Adipose tissue (tissue), 3 donors: ENCODE results near the gene FAM174B. TPM values are rescaled to one million over a fixed set of nuclear protein-coding genes. Genes with fewer than 3 reads are reported as not detected.

Experiments
- H3K27ac ChIP-seq: one replicate; pipeline ENCODE4 v1.5.1; 2013; ENCODE audit warnings: low read depth, low read length
- WGBS, 3 donors: extraction: QIAGEN DNeasy Blood & Tissue Kit; methylation state at CpG; one replicate each; pipeline ENCODE4 v1.1.7; 2013; 5-methylcytosine and 5-hydroxymethylcytosine counted together
- polyA plus RNA-seq, 3 donors: library from polyadenylated mRNA; stranded (reverse); fragments of 200-250 nt; gene quantifications; one replicate each; pipeline ENCODE4 v1.2.3, GENCODE V29; 2013
- donor health status: healthy with polysubstance abuse.
- donor health status: Bipolar disorder and iron deficiency.
- donor health status: healthy.

Gene FAM174B
- polyA plus RNA-seq, 3 donors = 4.5 to 50.8 (median 7.8) TPM

DNA sequence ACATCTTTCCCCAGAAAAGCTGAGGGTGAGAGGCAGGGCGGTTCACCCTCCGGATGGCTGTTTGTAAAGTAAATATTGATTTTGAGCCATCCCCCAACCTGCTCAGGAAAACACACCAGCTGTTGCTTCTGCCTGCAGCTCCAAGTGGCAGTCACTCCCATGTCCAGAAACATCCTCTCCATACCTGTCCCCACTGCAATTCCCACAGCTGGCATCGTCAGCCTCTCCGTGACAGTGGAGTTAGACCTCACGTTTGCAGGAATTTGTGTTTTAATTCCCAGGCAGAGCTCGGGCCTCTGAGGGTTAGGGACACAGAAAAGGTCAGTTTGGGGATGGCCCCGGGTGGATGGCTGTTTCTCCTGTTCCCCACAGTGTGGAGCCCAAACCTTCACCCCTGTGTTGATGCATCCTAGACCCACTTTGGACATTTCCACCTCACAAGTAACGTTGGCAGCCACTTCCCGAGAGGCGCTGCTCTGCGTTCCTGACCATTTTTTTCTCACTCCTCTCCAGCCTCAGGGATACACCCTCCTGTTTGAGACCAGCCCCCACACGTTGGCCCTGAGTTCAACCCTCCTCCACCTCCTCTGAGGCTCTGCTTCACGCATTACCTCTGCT lies 11.8 kb upstream of the FAM174B start:
- WGBS, 3 donors = 51 to 62% (median 53%) methylated on average over 13 of the region's 13 CpGs
- H3K27ac ChIP-seq = no peak overlapping the region

DNA sequence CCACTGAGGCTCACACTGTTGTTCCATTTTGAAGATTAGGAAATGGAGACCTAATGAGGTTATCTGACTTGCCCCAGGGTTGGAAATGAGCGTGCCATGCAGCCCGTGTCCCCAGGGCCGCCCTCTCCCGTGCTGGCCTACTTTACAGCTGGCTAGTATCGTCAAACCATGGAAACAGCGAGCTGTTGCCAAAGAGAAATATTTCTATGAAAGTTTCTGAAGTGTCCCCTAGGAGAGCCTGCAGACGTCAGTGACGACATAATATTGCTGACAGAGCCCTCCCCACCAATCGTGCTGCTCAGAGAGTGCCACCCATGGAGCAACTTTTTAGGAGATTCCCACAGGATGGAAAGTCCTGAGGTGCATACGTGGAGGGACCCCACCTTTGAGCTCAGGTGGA lies 11.2 kb upstream of the FAM174B start:
- WGBS, 3 donors = 26 to 59% (median 54%) methylated on average over 10 of the region's 10 CpGs
- H3K27ac ChIP-seq = no peak overlapping the region

DNA sequence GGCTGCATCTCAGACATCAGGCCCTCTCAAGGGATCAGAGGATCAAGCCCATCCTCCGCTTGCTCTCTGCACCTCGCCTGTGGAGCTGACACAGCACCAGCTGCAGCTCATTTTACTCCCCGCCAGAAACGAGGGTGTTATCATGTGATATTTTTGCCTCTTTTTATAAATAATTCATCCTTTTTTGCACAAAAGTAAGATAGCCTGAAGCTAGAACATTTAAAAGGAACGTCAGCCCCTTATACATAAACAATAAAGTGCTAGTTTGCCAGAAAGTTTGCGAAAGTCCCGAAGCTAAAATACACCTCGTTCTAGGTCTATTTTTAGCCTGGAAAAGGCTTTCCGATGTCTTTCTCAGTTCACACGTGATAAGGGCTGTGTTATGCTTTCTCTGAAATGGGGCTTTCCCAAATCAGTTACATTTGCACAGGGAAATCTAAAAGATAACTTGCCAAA lies 9.6 kb upstream of the FAM174B start:
- WGBS, 3 donors = 10 to 15% (median 11%) methylated on average over 10 of the region's 10 CpGs
- no peak overlapping the region for H3K27ac ChIP-seq

DNA sequence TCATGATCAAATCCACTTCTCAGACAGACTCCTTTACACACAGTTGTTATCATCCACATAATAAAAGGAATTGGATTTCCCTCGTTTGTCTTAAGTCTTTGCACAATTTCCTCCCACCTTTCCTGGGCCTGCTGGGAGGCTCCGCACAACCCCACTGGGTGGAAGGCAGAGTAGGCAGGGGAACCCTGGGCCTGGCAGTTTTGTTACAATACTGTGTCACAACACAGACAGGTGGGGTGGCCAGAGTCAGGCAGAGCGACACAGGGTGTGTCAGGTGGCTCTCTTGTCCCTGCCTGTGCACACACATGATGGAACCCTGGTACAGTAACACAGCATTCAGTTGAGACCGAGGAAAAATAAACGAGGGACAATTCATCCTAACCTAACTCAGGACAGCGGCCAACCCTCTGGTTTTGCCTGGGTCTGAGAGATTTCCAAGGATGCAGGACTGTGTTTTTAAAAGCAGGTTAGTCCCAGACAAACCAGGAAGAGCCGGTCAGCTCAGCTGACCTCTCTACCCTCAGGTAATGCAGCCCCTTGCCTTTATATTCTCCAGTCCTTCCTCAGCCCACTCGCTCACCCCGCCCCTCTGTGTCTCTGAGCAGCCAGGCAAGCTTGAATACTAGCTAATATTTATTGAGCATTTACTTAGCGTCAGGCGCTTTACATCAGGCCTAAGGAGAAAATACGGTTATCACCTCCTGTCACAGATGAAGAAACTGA lies 8.8 kb upstream of the FAM174B start:
- WGBS, 3 donors = 83 to 87% (median 86%) methylated on average over 12 of the region's 12 CpGs
- no peak overlapping the region for H3K27ac ChIP-seq

DNA sequence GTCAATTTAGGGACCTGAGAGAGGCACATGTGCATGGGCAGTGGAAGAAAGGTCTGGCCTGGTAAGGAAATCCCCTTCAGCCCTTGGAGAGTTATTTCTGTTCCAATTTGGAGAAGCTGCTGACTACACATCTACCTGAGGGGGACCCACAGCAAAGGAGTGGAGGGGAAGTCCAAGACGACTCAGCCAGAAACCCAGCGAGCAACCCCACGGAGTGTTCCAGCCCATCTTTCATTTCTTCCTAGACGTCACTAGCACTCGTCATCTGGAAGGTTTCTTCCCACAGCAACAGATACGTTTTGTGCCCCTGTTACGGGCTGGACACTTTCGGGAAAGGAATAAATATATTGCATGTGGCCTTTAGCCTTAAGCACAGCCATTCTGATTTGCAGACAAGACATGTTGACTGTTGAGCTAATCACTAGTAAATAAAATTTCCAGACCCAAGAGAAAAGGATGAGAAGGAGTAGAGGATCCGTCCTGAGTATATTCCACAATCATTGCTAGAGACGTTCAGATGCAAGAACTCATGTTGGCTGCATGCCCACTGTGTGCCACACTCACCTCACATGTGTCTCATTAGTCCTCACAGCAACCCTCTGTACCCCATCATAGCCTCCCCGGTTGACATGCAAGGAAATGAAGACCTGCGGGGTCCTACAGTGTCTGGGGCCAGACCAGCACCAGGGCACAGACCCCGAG lies 7.8 kb upstream of the FAM174B start:
- H3K27ac ChIP-seq = no peak overlapping the region
- 85 to 93% (median 85%) methylated on average over 13 of the region's 13 CpGs for WGBS, 3 donors

DNA sequence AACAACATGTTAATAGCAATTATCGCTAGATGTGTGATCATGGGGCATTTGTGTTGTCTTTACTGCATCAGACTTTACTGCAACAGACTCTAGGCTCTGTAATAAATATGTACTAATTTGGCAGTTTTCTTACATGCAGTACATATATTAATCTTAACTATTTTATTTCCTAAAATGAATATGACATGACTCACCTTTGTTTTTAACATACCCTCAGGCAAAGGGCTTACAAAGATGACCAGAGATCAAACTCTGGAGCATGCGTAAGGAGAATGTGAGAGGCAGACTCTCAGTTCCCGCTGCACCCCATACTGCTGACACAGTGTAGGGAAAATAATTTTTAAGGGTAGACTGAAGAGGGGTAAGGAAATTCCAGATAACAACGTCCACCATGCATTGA lies 7.2 kb upstream of the FAM174B start:
- 92 to 98% (median 92%) methylated on average over 4 of the region's 4 CpGs for WGBS, 3 donors
- no peak overlapping the region for H3K27ac ChIP-seq

DNA sequence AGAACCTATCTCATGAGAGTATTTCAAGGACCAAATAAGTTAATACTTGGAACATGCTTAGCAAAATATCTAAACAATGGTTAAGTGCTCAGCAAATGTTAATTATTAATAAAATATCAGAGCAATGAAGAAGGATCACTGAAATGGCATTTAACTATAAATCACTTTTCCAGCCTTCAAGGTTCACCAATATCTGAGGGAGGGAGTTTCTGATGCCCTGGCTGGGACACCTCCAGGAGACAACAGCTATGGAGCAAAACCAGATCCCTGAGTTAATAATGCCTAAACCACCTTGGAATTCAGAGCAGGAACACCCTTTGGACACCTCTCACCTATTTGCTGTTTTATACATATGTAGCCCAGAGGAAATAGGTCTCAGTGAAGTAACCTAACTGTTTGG lies 6.4 kb upstream of the FAM174B start:
- no peak overlapping the region for H3K27ac ChIP-seq

DNA sequence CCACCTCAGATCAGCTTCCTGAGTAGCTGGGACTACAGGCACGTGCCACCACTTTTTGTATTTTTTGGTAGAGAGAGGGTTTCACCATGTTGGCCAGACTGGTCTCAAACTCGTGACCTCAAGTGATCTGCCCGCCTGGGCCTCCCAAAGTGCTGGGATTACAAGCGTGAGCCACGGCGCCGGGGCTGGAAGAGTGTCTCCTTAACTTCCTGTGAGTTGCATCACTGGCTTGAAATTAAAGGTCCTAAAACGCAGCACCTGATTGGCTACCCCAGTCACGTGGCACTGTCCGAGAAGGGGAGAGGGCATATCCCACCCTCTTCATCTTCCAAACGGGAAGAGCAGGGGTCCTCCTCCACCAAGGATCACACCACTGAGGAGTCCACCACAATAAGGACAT lies 5.5 kb upstream of the FAM174B start:
- 90 to 92% (median 91%) methylated on average over 11 of the region's 11 CpGs for WGBS, 3 donors
- no peak overlapping the region for H3K27ac ChIP-seq

DNA sequence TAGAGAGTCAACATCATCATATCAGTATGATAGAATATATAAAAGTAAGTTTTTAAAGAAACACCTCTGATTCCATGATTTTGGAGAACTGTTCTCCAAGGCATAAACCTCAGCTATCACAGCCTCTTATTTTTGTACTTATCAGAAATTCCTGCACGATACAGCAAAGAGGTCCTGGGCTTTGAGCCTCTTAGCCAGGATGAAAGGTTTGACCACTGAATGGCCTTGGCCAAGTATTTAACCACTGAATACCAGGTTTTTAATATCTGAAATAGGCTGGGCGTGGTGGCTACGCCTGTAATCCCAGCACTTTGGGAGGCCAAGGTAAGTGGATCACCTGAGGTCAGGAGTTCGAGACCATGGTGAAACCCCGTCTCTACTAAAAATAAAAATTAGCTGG lies 1.9 kb upstream of the FAM174B start:
- H3K27ac ChIP-seq = no peak overlapping the region
- WGBS, 3 donors = 78 to 91% (median 87%) methylated on average over 5 of the region's 5 CpGs

DNA sequence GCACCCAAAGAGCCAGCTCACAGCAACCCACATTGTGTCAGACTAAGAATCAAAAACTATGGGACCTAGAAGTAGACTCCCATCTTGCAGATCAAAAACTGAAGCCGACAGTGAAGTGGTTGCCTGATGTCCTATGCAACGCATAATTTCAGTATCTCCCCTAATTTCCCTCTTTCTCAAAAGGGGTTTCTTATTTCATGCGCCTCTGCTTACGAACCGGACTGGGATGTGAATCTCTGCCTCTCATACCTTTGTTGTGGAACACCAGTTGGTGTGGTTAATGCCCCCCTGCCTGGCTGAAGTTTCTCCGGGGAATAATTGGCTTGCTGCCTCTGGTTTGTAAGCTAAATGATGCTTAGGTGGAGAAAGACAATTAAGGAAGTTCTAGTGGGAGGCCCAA lies 514 bp upstream of the FAM174B start:
- H3K27ac ChIP-seq = no peak overlapping the region
- 66 to 84% (median 79%) methylated on average over 6 of the region's 6 CpGs for WGBS, 3 donors

DNA sequence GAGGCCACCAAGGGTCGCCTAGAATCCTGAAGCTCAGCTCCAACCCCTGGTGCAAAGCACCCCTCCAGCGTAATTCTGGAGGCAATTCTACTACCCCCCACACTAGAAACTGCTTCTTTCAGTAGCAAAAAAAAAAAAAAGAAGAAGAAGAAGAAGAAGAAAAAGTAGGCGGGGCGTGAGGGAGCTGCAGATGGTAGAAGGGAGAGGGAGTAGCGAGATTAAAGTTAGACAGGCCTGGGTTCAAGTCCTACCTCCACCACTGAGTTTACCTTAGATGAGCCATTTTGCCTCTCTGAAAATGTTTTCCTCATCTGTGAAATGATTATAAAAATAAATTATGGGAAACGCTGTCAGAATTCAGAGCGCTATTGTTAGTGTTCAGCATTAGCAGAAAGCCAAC lies 913 bp downstream of the FAM174B start:
- WGBS, 3 donors = 32 to 55% (median 50%) methylated on average over 7 of the region's 7 CpGs
- H3K27ac ChIP-seq = no peak overlapping the region

DNA sequence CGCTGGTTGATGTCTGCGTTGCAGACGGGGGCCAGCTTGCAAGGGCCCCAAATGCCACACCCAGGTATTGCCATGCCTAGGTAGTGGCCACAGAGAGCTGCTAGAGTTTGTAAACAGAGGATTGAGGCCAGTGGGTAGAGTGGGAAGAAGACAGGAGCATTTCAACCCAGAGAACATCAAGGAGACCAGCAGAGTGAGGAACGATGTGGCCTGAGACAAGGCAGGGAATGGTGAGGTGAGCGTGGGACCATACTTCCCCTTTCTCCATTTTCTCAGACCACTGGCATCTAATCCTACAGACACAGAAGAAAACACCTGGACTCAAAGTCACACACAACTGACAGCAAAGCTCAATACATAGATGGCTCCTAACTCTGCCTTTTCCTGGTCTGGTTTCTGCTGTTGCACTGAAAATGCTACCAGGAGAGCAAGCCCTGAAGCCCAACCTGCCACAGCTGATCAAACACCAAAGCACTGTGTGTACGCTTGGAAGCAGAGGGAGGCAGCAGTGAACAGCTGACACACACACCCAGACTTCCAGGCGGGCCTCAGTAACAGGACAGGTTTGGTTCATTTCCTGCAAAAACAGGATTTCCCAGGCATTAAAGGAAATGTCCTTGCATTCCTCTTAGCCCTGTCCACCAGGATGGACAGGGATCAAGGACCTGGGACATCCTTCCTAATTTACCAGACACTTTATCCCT lies 1.6 kb downstream of the FAM174B start:
- no peak overlapping the region for H3K27ac ChIP-seq
- 39 to 73% (median 69%) methylated on average over 7 of the region's 7 CpGs for WGBS, 3 donors

DNA sequence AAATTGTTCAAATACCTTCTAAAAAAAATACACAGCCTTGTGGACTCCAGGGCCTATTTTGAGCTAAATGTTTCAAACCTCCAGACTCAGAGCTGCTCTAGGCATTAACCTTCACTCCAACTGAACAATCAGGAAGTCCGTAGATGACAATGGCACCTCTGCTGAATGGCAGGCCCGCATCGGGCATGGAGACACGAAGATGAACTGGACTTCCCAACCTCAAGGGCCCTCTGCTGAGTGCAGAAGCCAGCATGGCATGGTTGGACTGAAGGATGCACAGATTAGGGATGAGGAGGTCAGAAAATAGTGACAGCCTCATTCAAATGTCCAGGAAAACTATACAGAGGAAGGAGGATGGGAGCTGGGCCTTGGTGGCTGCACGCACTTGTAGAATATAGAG lies 2.2 kb downstream of the FAM174B start:
- WGBS, 3 donors = 52 to 94% (median 91%) methylated on average over 5 of the region's 5 CpGs
- no peak overlapping the region for H3K27ac ChIP-seq

DNA sequence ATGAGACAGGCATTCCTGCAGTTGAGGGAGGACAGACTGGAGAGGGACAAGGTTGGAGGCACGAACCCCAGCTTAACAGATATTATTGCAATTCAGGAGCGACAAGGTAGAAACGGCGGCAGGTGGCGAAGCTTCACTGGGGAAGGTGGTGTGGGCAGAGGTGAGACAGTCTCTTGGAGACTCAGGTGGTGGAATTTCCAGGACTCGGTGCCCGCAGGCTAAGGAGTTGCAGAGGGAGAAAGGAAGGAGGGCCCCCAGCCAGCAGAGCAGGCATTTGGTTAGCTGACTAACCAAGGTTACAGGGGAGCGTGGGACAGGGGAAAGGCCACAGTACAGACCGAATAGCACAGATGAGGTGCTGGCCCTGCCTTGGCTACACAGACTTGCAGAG lies 3.0 kb downstream of the FAM174B start:
- no peak overlapping the region for H3K27ac ChIP-seq
- 52 to 92% (median 84%) methylated on average over 9 of the region's 9 CpGs for WGBS, 3 donors

DNA sequence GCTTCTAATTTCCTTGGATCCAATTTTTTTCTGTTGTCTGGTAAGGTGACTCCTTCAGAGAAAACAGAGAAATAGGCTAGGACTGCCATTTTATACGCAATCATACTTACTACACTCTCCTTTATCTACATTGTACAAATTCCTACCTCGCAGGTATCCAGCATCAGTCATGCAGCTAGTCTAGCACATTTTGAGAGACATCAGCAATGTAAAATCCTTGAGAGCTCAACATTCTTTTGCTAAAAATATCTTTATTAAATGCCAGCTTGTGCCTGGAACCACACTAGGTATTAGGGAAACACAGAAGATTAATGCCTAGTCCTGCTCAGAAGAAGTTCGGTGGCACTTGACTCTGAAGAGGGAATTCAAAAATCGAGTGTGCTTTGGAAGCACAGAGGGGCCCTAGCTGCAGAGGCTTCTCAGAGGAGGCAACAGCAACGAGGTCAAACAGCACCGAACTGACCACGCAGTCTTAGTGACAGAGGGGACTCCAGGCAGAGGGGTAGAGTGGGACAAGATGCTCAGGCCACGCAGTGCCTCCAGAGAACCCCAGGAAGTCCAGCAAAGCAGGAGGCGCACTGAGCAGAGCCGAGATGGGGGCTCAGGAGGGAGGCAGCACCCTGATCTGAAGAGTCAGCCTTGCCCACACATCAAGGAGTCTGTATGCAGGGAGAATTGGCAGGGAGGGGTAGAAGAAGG lies 3.5 kb downstream of the FAM174B start:
- H3K27ac ChIP-seq = no peak overlapping the region
- 41 to 87% (median 83%) methylated on average over 10 of the region's 10 CpGs for WGBS, 3 donors

DNA sequence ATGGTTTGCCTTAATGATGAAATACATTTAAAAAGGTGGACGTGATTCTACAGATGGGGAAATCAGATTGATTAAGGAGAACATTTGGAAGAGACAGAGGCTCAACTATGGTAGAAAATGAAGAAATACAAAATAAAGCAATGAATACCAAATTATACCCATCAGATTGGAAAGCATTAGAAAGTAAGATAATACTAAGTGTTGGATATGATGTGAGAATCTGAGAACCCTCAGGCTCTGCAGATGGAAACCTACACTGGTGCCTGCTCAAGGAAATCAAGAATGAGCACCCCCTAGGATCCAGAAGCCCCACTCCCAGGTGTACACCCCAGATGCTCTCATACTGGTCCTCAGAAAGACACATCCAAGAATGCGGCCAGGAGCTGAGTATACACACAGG lies 4.6 kb downstream of the FAM174B start:
- H3K27ac ChIP-seq = no peak overlapping the region
- 91 to 96% (median 93%) methylated on average over 2 of the region's 2 CpGs for WGBS, 3 donors

DNA sequence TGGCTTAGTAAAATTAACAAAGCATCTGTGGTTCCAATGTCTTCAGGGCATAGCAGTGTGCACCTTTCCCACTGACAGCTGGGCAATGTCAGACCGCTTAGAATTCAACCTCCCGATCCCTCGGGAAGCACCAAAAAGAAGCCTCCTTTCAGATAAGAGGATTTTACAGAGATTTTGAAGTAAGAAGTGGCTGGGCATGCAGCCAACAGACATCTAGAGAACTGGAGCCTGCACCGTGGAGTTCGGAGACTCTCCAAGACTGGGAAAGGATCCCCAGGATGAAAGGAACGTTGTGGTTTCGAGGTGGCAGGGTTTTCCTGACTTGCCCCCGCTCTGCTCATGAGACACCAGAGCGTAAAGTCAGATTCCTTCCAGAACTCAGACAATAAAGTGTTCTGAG lies 5.3 kb downstream of the FAM174B start:
- 44 to 63% (median 52%) methylated on average over 9 of the region's 9 CpGs for WGBS, 3 donors
- H3K27ac ChIP-seq = no peak overlapping the region

DNA sequence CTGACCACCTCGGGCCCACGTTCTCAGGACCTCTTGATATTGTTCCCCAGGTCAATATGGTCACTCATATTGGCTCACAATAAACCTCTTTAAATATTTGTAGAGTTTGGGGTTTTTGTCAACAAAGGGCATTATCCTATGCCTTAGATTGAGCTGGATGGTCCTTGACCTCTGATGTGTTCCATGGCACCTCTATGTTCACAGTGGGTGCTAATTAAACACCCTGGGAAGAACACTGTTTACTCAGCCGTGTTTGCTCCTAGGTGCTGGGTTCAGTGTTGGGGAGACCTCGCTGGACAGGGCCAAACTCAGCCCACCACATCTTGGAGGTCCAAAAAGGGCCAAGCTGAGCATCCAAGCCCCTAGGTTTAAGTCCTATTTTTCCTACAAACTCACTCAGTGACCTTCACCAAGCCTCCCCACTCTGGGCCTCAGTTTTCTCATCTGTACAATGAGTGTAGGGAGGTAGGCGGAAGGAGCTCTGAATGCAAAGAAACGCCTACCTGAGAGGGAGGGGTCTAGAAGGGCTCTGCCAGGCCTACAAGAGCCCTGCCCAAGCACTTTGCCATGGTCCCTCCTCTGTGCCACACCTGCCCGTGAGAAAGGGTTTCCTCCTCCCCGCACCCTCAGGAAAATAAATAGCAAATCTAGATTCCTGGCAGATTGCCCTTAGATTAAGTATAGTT lies 7.2 kb downstream of the FAM174B start:
- WGBS, 3 donors = 32 to 78% (median 75%) methylated on average over 8 of the region's 8 CpGs
- H3K27ac ChIP-seq = no peak overlapping the region
